Measurements from ENCODE around the gene RPL41. TPM values are rescaled to one million over a fixed set of nuclear protein-coding genes. Genes with fewer than 3 reads are reported as not detected.

Gene RPL41
- total RNA-seq, 1 donor from 2014 or later: 3,078 TPM

DNA sequence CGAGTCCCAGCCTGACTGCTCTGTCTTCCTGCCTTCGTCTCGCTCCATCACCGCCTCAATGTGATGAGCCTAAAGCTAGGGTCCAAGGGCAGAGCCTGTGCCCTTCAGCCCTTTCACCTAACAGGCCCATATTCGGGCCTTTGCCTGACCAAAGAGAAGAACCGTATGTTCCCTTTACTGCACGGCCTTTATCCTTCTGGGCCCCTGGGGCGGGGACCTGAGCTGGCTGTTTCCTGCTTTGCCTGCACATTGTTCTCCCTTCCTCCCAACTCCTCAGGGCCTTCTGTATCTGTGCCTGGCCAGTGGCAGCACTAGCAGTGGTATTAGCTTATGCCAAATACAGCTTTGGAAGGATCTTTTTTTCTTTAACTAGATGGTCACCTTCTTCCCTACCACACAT, 27.4 kb downstream of the RPL41 start:
- peaks cover 41% of the 10 kb centered on the region for H3K36me3 Mint-ChIP-seq (ENCODE audit: low read depth, unreplicated experiment)
- no peaks in the 10 kb centered on the region for H3K27me3 Mint-ChIP-seq (ENCODE audit: low read depth, unreplicated experiment)
- TF ChIP-seq, protein P1, sequence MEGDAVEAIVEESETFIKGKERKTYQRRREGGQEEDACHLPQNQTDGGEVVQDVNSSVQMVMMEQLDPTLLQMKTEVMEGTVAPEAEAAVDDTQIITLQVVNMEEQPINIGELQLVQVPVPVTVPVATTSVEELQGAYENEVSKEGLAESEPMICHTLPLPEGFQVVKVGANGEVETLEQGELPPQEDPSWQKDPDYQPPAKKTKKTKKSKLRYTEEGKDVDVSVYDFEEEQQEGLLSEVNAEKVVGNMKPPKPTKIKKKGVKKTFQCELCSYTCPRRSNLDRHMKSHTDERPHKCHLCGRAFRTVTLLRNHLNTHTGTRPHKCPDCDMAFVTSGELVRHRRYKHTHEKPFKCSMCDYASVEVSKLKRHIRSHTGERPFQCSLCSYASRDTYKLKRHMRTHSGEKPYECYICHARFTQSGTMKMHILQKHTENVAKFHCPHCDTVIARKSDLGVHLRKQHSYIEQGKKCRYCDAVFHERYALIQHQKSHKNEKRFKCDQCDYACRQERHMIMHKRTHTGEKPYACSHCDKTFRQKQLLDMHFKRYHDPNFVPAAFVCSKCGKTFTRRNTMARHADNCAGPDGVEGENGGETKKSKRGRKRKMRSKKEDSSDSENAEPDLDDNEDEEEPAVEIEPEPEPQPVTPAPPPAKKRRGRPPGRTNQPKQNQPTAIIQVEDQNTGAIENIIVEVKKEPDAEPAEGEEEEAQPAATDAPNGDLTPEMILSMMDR (IDR thresholded peaks at IDR 0.05; ENCODE audit: insufficient read depth, low read depth, low read length): no peak
- TF ChIP-seq EZH2 (IDR thresholded peaks at IDR 0.05; ENCODE audit: insufficient read depth, low read length): no peak
- no peak overlapping the region for H2AFZ ChIP-seq (ENCODE audit: low read depth, low read length)
- H3K4me3 Mint-ChIP-seq (ENCODE audit: unreplicated experiment): peak overlapping the region; percentile 50
- H3K4me1 ChIP-seq (ENCODE audit: insufficient read depth, low read length): no peaks in the 10 kb centered on the region
- no peak overlapping the region for H3K27ac Mint-ChIP-seq (ENCODE audit: unreplicated experiment)
- DNase-seq (ENCODE audit: low read depth): no peak
- H3K27me3 ChIP-seq (ENCODE audit: insufficient read depth, low read length): no peaks in the 10 kb centered on the region
- no peaks in the 10 kb centered on the region for H3K79me2 ChIP-seq (ENCODE audit: insufficient read depth, low read length)
- H3K4me3 ChIP-seq (ENCODE audit: insufficient read depth, low read depth, low read length): no peak overlapping the region
- H3K9ac ChIP-seq (ENCODE audit: low read length): no peak overlapping the region
- H3K9me3 Mint-ChIP-seq (ENCODE audit: unreplicated experiment): peaks cover 4% of the 10 kb centered on the region
- H4K20me1 ChIP-seq (ENCODE audit: insufficient read depth, low read length): no peaks in the 10 kb centered on the region
- H3K36me3 ChIP-seq (ENCODE audit: insufficient read depth, low read length): peaks cover 43% of the 10 kb centered on the region
- peaks cover 5% of the 10 kb centered on the region for H3K4me1 Mint-ChIP-seq (ENCODE audit: low read depth, unreplicated experiment)
- no peak overlapping the region for H3K27ac ChIP-seq (ENCODE audit: low read depth, low read length)
- no peaks in the 10 kb centered on the region for H3K9me3 ChIP-seq (ENCODE audit: insufficient read depth, low read depth, low read length)
- H3K4me2 ChIP-seq (ENCODE audit: low read length): no peak overlapping the region
- FAIRE-seq: no peak

DNA sequence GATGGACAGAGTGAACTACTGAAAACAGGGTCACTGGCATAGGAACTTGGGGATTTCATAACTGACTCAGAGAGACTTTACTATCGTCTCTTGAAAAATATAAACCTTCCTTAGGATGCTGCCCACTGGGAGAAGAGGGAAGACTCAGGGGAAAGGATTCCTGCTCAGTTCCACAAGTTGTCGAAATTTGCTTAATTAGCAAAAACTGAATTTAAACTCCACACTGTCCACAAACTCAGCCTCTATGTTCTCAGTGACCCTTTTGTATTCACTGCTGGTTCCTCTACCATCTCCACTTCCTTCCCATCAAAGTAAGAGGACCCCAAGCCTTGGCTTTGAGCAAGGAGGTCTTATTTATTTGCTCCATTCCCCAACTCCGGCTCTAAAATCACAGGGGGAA, 28.8 kb downstream of the RPL41 start:
- Histone ChIP-seq H3K4me2 (ENCODE audit: low read length) (no peak overlapping the region), H4K20me1 (ENCODE audit: insufficient read depth, low read length) (no peaks in the 10 kb centered on the region), H3K27me3 (ENCODE audit: insufficient read depth, low read length) (no peaks in the 10 kb centered on the region), H2AFZ (ENCODE audit: low read depth, low read length) (no peak overlapping the region), H3K9ac (ENCODE audit: low read length) (no peak overlapping the region), H3K9me3 (ENCODE audit: insufficient read depth, low read depth, low read length) (no peaks in the 10 kb centered on the region), H3K79me2 (ENCODE audit: insufficient read depth, low read length) (no peaks in the 10 kb centered on the region), H3K4me1 (ENCODE audit: insufficient read depth, low read length) (peaks cover under 1% of the 10 kb centered on the region), H3K36me3 (ENCODE audit: insufficient read depth, low read length) (peaks cover 39% of the 10 kb centered on the region), H3K27ac (ENCODE audit: low read depth, low read length) (no peak overlapping the region), H3K4me3 (ENCODE audit: insufficient read depth, low read depth, low read length) (no peak overlapping the region)
- peaks cover 35% of the 10 kb centered on the region for H3K36me3 Mint-ChIP-seq (ENCODE audit: low read depth, unreplicated experiment)
- peaks cover 5% of the 10 kb centered on the region for H3K4me1 Mint-ChIP-seq (ENCODE audit: low read depth, unreplicated experiment)
- DNase-seq (ENCODE audit: low read depth): no peak
- no peak overlapping the region for H3K4me3 Mint-ChIP-seq (ENCODE audit: unreplicated experiment)
- no peaks in the 10 kb centered on the region for H3K27me3 Mint-ChIP-seq (ENCODE audit: low read depth, unreplicated experiment)
- no peak overlapping the region for H3K27ac Mint-ChIP-seq (ENCODE audit: unreplicated experiment)
- peaks cover 4% of the 10 kb centered on the region for H3K9me3 Mint-ChIP-seq (ENCODE audit: unreplicated experiment)
- FAIRE-seq: no peak
- TF ChIP-seq EZH2 (IDR thresholded peaks at IDR 0.05; ENCODE audit: insufficient read depth, low read length): no peak
- TF ChIP-seq, protein P1 (IDR thresholded peaks at IDR 0.05; ENCODE audit: insufficient read depth, low read depth, low read length): no peak

- peaks cover 30% of the 10 kb centered on the region for H3K36me3 ChIP-seq (ENCODE audit: insufficient read depth, low read length)
- H3K27me3 ChIP-seq (ENCODE audit: insufficient read depth, low read length): no peaks in the 10 kb centered on the region
- FAIRE-seq: no peak
- H3K4me3 ChIP-seq (ENCODE audit: insufficient read depth, low read depth, low read length): no peak overlapping the region
- no peak for DNase-seq (ENCODE audit: low read depth)
- no peaks in the 10 kb centered on the region for H3K9me3 ChIP-seq (ENCODE audit: insufficient read depth, low read depth, low read length)
- H3K4me2 ChIP-seq (ENCODE audit: low read length): no peak overlapping the region
- H3K4me1 Mint-ChIP-seq (ENCODE audit: low read depth, unreplicated experiment): peaks cover 9% of the 10 kb centered on the region
- no peaks in the 10 kb centered on the region for H3K9me3 Mint-ChIP-seq (ENCODE audit: unreplicated experiment)
- no peak for TF ChIP-seq EZH2 (IDR thresholded peaks at IDR 0.05; ENCODE audit: insufficient read depth, low read length)
- TF ChIP-seq, protein P1 (IDR thresholded peaks at IDR 0.05; ENCODE audit: insufficient read depth, low read depth, low read length): no peak
- no peak overlapping the region for H3K27ac ChIP-seq (ENCODE audit: low read depth, low read length)
- H3K9ac ChIP-seq (ENCODE audit: low read length): no peak overlapping the region
- H4K20me1 ChIP-seq (ENCODE audit: insufficient read depth, low read length): no peaks in the 10 kb centered on the region
- no peaks in the 10 kb centered on the region for H3K79me2 ChIP-seq (ENCODE audit: insufficient read depth, low read length)
- H3K4me3 Mint-ChIP-seq (ENCODE audit: unreplicated experiment): no peak overlapping the region
- H3K27ac Mint-ChIP-seq (ENCODE audit: unreplicated experiment): no peak overlapping the region
- no peak overlapping the region for H2AFZ ChIP-seq (ENCODE audit: low read depth, low read length)
- peaks cover 29% of the 10 kb centered on the region for H3K36me3 Mint-ChIP-seq (ENCODE audit: low read depth, unreplicated experiment)
- H3K4me1 ChIP-seq (ENCODE audit: insufficient read depth, low read length): peaks cover 12% of the 10 kb centered on the region
- no peaks in the 10 kb centered on the region for H3K27me3 Mint-ChIP-seq (ENCODE audit: low read depth, unreplicated experiment)
These were observed 30.3 kb downstream of the RPL41 start for GRCh38 chr12:56146492-56147460.
